ENCODE results near the gene PROK2. TPM values are rescaled to one million over a fixed set of nuclear protein-coding genes. Genes with fewer than 3 reads are reported as not detected.

PROK2 gene
- total and polyA plus RNA-seq, 2 experiments from 2014 or later: not detected

DNA sequence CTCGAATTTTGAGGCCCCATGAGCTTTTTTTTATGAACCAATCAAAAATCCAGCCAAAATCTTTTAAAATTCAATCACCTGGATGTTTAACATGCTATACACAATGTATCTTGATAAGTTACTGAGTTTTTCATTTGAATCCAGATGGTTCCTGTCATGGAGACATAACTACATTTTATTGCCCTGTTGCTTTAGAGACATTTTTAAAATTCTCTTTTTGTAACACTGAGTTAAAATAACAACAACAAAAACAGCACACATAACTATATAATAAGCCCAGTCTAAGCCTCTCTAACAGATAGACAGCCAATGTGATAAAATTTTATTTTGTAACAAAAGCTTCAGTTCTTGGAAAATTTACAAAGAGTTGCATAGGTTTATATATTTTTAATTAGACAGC, 1.8 kb downstream of the PROK2 start:
- in situ Hi-C loops (cut with MboI): no loop called here
- Histone ChIP-seq H3K27ac (no peak overlapping the region), H3K9me3 (ENCODE audit: low read depth) (no peaks in the 10 kb centered on the region), H3K79me2 (ENCODE audit: insufficient read depth) (no peaks in the 10 kb centered on the region), H3K4me3 (no peak overlapping the region), H3K27me3 (replicated peaks; ENCODE audit: insufficient read depth) (peaks cover 90% of the 10 kb centered on the region), H3K4me2 (ENCODE audit: unreplicated experiment) (no peak overlapping the region), H4K20me1 (ENCODE audit: insufficient read depth) (no peaks in the 10 kb centered on the region), H2AFZ (no peak overlapping the region), H3K9me2 (ENCODE audit: insufficient read depth) (no peaks in the 10 kb centered on the region), H3K9ac (no peak overlapping the region), H3K4me1 (ENCODE audit: insufficient read depth) (no peaks in the 10 kb centered on the region), H3F3A (ENCODE audit: insufficient read depth) (no peaks in the 10 kb centered on the region), H3K36me3 (ENCODE audit: low read depth) (no peaks in the 10 kb centered on the region)
- TF ChIP-seq EZH2 (IDR thresholded peaks at IDR 0.05; ENCODE audit: insufficient read depth, poor library complexity, severe bottlenecking): no peak
- no peak for TF ChIP-seq EZH2phosphoT487 (IDR thresholded peaks at IDR 0.05; ENCODE audit: insufficient read depth, low read depth)
- 11 to 18% methylated on average over 1 of the region's 1 CpG for WGBS, 2 experiments (ENCODE audit: low coverage in 1 of 2, low lambda C conversion rate in 2 of 2, missing lambda C conversion rate in 2 of 2)
- DNase-seq: no peak

DNA sequence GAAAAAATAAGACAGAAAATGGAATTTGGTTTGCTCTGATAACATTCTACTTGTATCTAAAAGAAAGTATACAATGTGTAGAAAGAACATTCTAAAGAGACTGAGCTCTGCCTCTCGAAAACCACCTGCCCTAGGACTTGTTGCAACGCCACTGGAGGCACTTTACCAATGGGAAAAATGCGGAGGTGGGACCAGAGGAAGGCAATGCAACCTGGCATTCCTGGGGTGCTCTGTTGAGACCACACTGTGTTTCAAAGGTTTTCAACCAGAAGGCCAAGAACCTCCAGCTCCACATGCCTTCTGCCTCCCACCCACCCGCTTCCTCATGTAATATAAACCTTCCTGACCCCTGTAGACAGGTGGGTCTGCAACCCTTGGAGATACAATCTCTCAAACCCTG, 4.5 kb downstream of the PROK2 start:
- Histone ChIP-seq H2AFZ (no peak overlapping the region), H3K9ac (no peak overlapping the region), H3K79me2 (ENCODE audit: insufficient read depth) (no peaks in the 10 kb centered on the region), H3K27me3 (replicated peaks; ENCODE audit: insufficient read depth) (peaks cover 65% of the 10 kb centered on the region), H3K9me2 (ENCODE audit: insufficient read depth) (no peaks in the 10 kb centered on the region), H3K4me3 (no peak overlapping the region), H3F3A (ENCODE audit: insufficient read depth) (no peaks in the 10 kb centered on the region), H3K4me1 (ENCODE audit: insufficient read depth) (no peaks in the 10 kb centered on the region), H3K36me3 (ENCODE audit: low read depth) (no peaks in the 10 kb centered on the region), H3K27ac (no peak overlapping the region), H3K4me2 (ENCODE audit: unreplicated experiment) (no peak overlapping the region), H4K20me1 (ENCODE audit: insufficient read depth) (no peaks in the 10 kb centered on the region), H3K9me3 (ENCODE audit: low read depth) (no peaks in the 10 kb centered on the region)
- DNase-seq: no peak
- 57 to 72% methylated on average over 4 of the region's 4 CpGs for WGBS, 2 experiments (ENCODE audit: low coverage in 1 of 2, low lambda C conversion rate in 2 of 2, missing lambda C conversion rate in 2 of 2)
- TF ChIP-seq EZH2phosphoT487 (IDR thresholded peaks at IDR 0.05; ENCODE audit: insufficient read depth, low read depth) (no peak), EZH2 (IDR thresholded peaks at IDR 0.05; ENCODE audit: insufficient read depth, poor library complexity, severe bottlenecking) (no peak)
- in situ Hi-C loops (cut with MboI): no loop called here

DNA sequence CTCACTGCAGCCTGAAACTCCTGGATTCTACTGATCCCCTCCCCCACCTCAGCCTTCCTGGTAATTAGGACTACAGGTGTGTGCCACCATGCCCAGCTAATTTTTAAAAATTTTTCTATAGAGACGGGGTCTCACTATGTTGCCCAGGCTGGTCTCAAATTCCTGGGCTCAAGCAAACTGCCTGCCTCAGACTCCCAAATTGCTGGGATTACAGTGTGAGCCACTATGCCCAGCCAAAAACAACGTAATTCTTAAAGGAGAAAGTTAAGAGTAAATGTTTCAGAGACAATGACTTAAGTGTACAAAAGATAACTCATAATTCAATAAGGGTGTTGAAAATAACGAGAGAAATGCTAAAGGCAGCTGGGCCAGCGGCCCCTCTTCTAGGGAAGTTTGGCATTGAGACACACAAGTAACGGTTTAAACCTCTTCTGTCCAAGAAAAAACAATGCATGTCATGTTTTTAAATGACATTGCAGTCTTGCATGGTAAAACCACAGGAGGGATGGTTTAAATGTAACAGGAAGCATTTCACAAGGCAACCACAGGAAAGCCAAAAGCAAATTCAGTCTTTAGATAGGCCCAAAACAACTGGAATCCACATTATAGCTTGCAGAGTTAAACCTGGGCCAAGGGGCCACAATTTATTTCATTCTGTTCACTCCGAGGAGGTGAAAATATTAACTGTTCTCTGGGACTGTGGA, 5.1 kb downstream of the PROK2 start:
- no peaks in the 10 kb centered on the region for H3K9me3 ChIP-seq (ENCODE audit: low read depth)
- DNase-seq: no peak
- H3K9ac ChIP-seq: no peak overlapping the region
- H2AFZ ChIP-seq: no peak overlapping the region
- WGBS, 2 experiments (ENCODE audit: low coverage in 1 of 2, low lambda C conversion rate in 2 of 2, missing lambda C conversion rate in 2 of 2): 45 to 48% methylated on average over 6 of the region's 6 CpGs
- no peak for TF ChIP-seq EZH2 (IDR thresholded peaks at IDR 0.05; ENCODE audit: insufficient read depth, poor library complexity, severe bottlenecking)
- no peak for TF ChIP-seq EZH2phosphoT487 (IDR thresholded peaks at IDR 0.05; ENCODE audit: insufficient read depth, low read depth)
- no peaks in the 10 kb centered on the region for H3K36me3 ChIP-seq (ENCODE audit: low read depth)
- peaks cover 63% of the 10 kb centered on the region for H3K27me3 ChIP-seq (replicated peaks; ENCODE audit: insufficient read depth)
- H3K79me2 ChIP-seq (ENCODE audit: insufficient read depth): no peaks in the 10 kb centered on the region
- H3K4me3 ChIP-seq: no peak overlapping the region
- no peak overlapping the region for H3K27ac ChIP-seq
- no peak overlapping the region for H3K4me2 ChIP-seq (ENCODE audit: unreplicated experiment)
- in situ Hi-C loops (cut with MboI): no loop called here
- no peaks in the 10 kb centered on the region for H3K4me1 ChIP-seq (ENCODE audit: insufficient read depth)
- no peaks in the 10 kb centered on the region for H3F3A ChIP-seq (ENCODE audit: insufficient read depth)
- no peaks in the 10 kb centered on the region for H3K9me2 ChIP-seq (ENCODE audit: insufficient read depth)
- H4K20me1 ChIP-seq (ENCODE audit: insufficient read depth): no peaks in the 10 kb centered on the region

DNA sequence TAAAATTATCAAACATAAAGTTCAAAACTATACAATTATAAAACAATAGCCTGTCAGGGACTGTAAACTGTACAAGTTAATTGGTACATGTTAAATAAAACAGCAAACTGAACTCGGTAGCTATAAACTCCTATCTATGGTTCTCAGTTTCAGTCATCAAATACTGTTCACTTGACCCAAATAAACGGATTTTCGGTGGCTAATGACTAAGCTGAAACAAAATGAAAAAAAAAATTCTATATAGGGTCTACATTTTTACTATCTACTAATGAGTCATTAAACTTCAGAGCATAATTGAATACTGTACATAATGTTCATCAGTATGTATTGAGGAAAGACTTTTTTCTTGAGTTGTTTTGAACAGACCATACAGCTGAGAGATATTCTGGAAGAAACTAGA, 6.6 kb downstream of the PROK2 start:
- no peaks in the 10 kb centered on the region for H3K79me2 ChIP-seq (ENCODE audit: insufficient read depth)
- no peaks in the 10 kb centered on the region for H4K20me1 ChIP-seq (ENCODE audit: insufficient read depth)
- peaks cover 48% of the 10 kb centered on the region for H3K27me3 ChIP-seq (replicated peaks; ENCODE audit: insufficient read depth)
- no peak overlapping the region for H2AFZ ChIP-seq
- no peaks in the 10 kb centered on the region for H3K9me2 ChIP-seq (ENCODE audit: insufficient read depth)
- no peak overlapping the region for H3K27ac ChIP-seq
- no peak for DNase-seq
- TF ChIP-seq EZH2 (IDR thresholded peaks at IDR 0.05; ENCODE audit: insufficient read depth, poor library complexity, severe bottlenecking): no peak
- TF ChIP-seq EZH2phosphoT487 (IDR thresholded peaks at IDR 0.05; ENCODE audit: insufficient read depth, low read depth): no peak
- H3K9me3 ChIP-seq (ENCODE audit: low read depth): no peaks in the 10 kb centered on the region
- no peaks in the 10 kb centered on the region for H3F3A ChIP-seq (ENCODE audit: insufficient read depth)
- no peaks in the 10 kb centered on the region for H3K4me1 ChIP-seq (ENCODE audit: insufficient read depth)
- H3K4me3 ChIP-seq: no peak overlapping the region
- no peak overlapping the region for H3K4me2 ChIP-seq (ENCODE audit: unreplicated experiment)
- in situ Hi-C loops (cut with MboI): no loop called here
- H3K36me3 ChIP-seq (ENCODE audit: low read depth): no peaks in the 10 kb centered on the region
- WGBS, 2 experiments (ENCODE audit: low coverage in 1 of 2, low lambda C conversion rate in 2 of 2, missing lambda C conversion rate in 2 of 2): 77 to 86% methylated on average over 3 of the region's 3 CpGs
- no peak overlapping the region for H3K9ac ChIP-seq
